PC-9 (cell line): ENCODE measurements around the gene EPHB2.

Experiments used
- EZH2 ChIP-seq: fragments of 200-600 bp; sonication (generic); IDR thresholded peaks from 2 replicates; pipeline ENCODE4 v1.8.0; 2017; ENCODE audit warnings: antibody characterized with exemption, low read depth
- TF ChIP-seq, protein P1 (sequence below): fragments of 200-600 bp; sonication (generic); conservative IDR thresholded peaks from 2 replicates; pipeline ENCODE4 v1.6.1; 2017; ENCODE audit warnings: mixed run types, antibody characterized with exemption, mild to moderate bottlenecking, moderate library complexity

DNA sequence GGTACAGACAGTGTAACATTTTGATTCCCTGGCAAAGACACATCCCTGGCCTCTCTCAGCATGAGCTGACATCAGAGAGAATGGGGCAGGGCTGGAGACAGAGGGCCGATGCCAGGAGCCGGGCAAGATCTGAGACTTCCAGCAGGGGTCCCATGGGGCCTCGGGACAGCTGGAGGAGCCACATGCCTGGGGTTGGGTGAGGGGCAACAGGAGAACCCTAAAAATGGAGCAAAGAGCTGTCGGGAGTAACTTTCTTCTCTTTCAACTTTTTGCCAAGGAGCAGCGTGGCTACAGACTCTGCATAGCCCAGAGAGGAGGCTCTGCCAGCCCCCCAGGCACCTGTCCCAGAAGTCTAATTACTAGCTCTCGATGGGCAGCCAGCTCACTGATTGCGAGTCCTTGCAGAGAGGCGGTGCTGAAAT lies 131.2 kb downstream of the EPHB2 start:
- TF ChIP-seq, protein P1, sequence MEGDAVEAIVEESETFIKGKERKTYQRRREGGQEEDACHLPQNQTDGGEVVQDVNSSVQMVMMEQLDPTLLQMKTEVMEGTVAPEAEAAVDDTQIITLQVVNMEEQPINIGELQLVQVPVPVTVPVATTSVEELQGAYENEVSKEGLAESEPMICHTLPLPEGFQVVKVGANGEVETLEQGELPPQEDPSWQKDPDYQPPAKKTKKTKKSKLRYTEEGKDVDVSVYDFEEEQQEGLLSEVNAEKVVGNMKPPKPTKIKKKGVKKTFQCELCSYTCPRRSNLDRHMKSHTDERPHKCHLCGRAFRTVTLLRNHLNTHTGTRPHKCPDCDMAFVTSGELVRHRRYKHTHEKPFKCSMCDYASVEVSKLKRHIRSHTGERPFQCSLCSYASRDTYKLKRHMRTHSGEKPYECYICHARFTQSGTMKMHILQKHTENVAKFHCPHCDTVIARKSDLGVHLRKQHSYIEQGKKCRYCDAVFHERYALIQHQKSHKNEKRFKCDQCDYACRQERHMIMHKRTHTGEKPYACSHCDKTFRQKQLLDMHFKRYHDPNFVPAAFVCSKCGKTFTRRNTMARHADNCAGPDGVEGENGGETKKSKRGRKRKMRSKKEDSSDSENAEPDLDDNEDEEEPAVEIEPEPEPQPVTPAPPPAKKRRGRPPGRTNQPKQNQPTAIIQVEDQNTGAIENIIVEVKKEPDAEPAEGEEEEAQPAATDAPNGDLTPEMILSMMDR: no peak
- no peak for TF ChIP-seq EZH2
